Measurements from ENCODE around the gene ARID5A. TPM values are rescaled to one million over a fixed set of nuclear protein-coding genes. Genes with fewer than 3 reads are reported as not detected.
"Not testable (repeated sequence)": the region's sequence is repeated elsewhere in the genome, so short reads cannot be mapped to it uniquely, and the experiment has no call there.

ARID5A gene
- total RNA-seq, 1 donor from 2014 or later: 9.9 TPM

DNA sequence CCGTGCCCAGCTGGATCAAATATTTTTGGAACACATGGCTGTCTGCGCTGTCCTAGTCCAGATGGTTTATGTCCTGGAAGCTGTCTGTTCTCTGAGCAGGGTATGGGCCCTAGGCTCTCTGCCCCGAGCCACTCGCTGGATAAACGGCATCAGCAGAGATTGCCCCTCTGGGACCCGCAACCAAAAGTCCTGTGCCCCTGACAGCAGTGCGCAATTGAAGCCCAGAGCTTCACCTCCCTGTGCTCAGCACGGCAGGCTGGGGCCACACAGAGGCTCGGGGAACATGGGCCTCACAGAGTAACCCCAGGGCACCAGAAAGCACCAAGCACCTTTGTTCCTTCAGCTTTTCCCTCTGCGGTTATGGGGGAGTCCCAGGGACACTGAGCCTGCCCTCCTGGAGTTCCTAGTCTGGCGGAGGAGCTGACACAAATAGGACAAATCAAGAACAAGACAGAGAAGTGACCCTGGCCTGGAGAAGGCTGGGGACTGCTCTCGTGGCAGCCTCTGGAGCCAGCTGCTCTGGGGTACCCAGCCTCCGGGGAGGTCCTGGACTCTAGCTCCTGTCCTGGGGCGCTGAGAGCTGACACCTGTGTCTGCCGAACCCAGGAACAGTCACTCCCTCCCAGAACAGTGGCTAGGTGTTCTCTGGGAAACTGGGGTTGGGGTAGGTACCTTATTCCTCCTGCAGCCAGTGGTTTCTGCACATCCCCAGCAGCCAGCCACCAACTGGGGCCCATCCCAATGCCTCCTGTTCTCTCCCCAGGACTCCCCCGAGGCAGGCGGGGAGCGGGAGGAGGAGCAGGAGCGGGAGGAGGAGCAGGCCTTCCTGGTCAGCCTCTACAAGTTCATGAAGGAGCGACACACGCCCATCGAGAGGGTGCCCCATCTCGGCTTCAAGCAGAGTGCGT is 12.3 kb downstream of the ARID5A start:
- H3K4me3 ChIP-seq (ENCODE audit: low read length in 3 of 3): no peak overlapping the region
- H3K4me1 ChIP-seq (ENCODE audit: control insufficient read depth in 3 of 3, insufficient read depth in 3 of 3, low read length in 3 of 3): peaks cover 2 to 42% (median 16%) of the 10 kb centered on the region in 3 donors
- peaks cover 33 to 69% (median 42%) of the 10 kb centered on the region in 3 donors for H3K36me3 ChIP-seq (ENCODE audit: control insufficient read depth in 3 of 3, insufficient read depth in 3 of 3, low read length in 3 of 3)
- H3K27ac ChIP-seq (ENCODE audit: low read depth, low read length): no peak overlapping the region
- no peaks in the 10 kb centered on the region for H3K27me3 ChIP-seq (ENCODE audit: control insufficient read depth in 3 of 3, insufficient read depth in 3 of 3, low read length in 3 of 3)
- peak overlapping the region in 2 of 3 donors; percentile 6 to 57 for H3K9ac ChIP-seq (ENCODE audit: low read depth in 1 of 3, low read length in 3 of 3)
- H3K9me3 ChIP-seq (ENCODE audit: control insufficient read depth in 3 of 3, low read length in 3 of 3): no peaks in the 10 kb centered on the region

DNA sequence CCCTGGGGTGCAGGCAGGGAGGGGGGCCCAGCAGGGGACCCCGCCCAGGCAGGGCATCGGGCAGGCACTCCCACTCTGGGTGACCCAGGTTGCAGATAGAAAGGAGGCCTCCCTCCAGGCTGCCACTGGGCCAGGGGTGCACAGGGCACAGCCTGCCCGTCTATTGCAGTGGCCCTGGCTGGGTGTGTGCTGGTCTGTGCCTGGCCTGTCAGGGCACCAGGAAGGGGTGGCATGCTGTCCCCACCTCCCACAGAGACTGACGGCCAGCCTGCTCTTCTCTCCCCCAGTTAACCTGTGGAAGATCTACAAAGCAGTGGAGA is 12.9 kb downstream of the ARID5A start:
- Histone ChIP-seq H3K36me3 (ENCODE audit: control insufficient read depth in 3 of 3, insufficient read depth in 3 of 3, low read length in 3 of 3) (peaks cover 33 to 69% (median 42%) of the 10 kb centered on the region in 3 donors), H3K4me3 (ENCODE audit: low read length in 3 of 3) (no peak overlapping the region), H3K27me3 (ENCODE audit: control insufficient read depth in 3 of 3, insufficient read depth in 3 of 3, low read length in 3 of 3) (no peaks in the 10 kb centered on the region), H3K9ac (ENCODE audit: low read depth in 1 of 3, low read length in 3 of 3) (peak overlapping the region in 2 of 3 donors; percentile 6 to 57), H3K27ac (ENCODE audit: low read depth, low read length) (peak overlapping the region; percentile 25), H3K4me1 (ENCODE audit: control insufficient read depth in 3 of 3, insufficient read depth in 3 of 3, low read length in 3 of 3) (peaks cover 3 to 48% (median 20%) of the 10 kb centered on the region in 3 donors), H3K9me3 (ENCODE audit: control insufficient read depth in 3 of 3, low read length in 3 of 3) (no peaks in the 10 kb centered on the region)

- H3K36me3 ChIP-seq (ENCODE audit: control insufficient read depth in 3 of 3, insufficient read depth in 3 of 3, low read length in 3 of 3): peaks cover 33 to 69% (median 42%) of the 10 kb centered on the region in 3 donors
These were observed 13.6 kb downstream of the ARID5A start for GRCh38 chr2:96549967-96550786.

GRCh38 chr2:96550787-96551604 is 14.4 kb downstream of the ARID5A start:
- Histone ChIP-seq H3K9me3 (ENCODE audit: control insufficient read depth in 3 of 3, low read length in 3 of 3) (no peaks in the 10 kb centered on the region), H3K36me3 (ENCODE audit: control insufficient read depth in 3 of 3, insufficient read depth in 3 of 3, low read length in 3 of 3) (peaks cover 33 to 65% (median 40%) of the 10 kb centered on the region in 3 donors), H3K27ac (ENCODE audit: low read depth, low read length) (no peak overlapping the region), H3K4me1 (ENCODE audit: control insufficient read depth in 3 of 3, insufficient read depth in 3 of 3, low read length in 3 of 3) (peaks cover 12 to 63% (median 32%) of the 10 kb centered on the region in 3 donors), H3K27me3 (ENCODE audit: control insufficient read depth in 3 of 3, insufficient read depth in 3 of 3, low read length in 3 of 3) (no peaks in the 10 kb centered on the region), H3K4me3 (ENCODE audit: low read length in 3 of 3) (no peak overlapping the region), H3K9ac (ENCODE audit: low read depth in 1 of 3, low read length in 3 of 3) (no peak overlapping the region)

More at GRCh38 chr2:96549967-96550786, 13.6 kb downstream of the ARID5A start:
- Histone ChIP-seq H3K9me3 (ENCODE audit: control insufficient read depth in 3 of 3, low read length in 3 of 3) (no peaks in the 10 kb centered on the region), H3K4me3 (ENCODE audit: low read length in 3 of 3) (no peak overlapping the region), H3K9ac (ENCODE audit: low read depth in 1 of 3, low read length in 3 of 3) (no peak overlapping the region), H3K4me1 (ENCODE audit: control insufficient read depth in 3 of 3, insufficient read depth in 3 of 3, low read length in 3 of 3) (peaks cover 10 to 56% (median 27%) of the 10 kb centered on the region in 3 donors), H3K27ac (ENCODE audit: low read depth, low read length) (no peak overlapping the region), H3K27me3 (ENCODE audit: control insufficient read depth in 3 of 3, insufficient read depth in 3 of 3, low read length in 3 of 3) (no peaks in the 10 kb centered on the region)

DNA sequence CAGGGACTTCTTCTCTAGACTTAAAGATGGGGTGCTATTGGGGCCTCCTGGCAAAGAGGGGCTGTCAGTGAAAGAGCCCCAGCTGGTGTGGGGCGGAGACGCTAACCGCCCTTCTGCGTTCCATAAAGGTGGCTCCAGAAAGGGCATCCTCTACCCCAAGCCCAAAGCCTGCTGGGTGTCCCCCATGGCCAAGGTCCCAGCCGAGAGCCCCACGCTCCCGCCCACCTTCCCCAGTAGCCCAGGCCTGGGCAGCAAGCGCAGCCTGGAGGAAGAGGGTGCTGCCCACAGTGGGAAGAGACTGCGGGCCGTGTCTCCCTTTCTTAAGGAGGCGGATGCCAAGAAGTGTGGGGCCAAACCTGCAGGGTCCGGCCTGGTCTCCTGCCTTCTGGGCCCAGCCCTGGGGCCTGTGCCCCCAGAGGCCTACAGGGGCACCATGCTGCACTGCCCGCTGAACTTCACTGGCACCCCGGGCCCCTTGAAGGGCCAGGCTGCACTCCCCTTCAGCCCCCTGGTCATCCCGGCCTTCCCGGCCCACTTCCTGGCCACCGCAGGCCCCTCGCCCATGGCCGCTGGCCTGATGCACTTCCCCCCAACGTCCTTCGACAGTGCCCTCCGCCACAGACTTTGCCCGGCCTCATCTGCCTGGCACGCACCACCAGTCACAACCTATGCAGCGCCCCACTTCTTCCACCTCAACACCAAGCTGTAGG is 15.2 kb downstream of the ARID5A start:
- no peak overlapping the region for H3K4me3 ChIP-seq (ENCODE audit: low read length in 3 of 3)
- H3K36me3 ChIP-seq (ENCODE audit: control insufficient read depth in 3 of 3, insufficient read depth in 3 of 3, low read length in 3 of 3): peaks cover 33 to 61% (median 40%) of the 10 kb centered on the region in 3 donors
- no peak overlapping the region for H3K9ac ChIP-seq (ENCODE audit: low read depth in 1 of 3, low read length in 3 of 3)
- H3K27me3 ChIP-seq (ENCODE audit: control insufficient read depth in 3 of 3, insufficient read depth in 3 of 3, low read length in 3 of 3): no peaks in the 10 kb centered on the region
- no peak overlapping the region for H3K27ac ChIP-seq (ENCODE audit: low read depth, low read length)
- H3K4me1 ChIP-seq (ENCODE audit: control insufficient read depth in 3 of 3, insufficient read depth in 3 of 3, low read length in 3 of 3): peaks cover 12 to 56% (median 26%) of the 10 kb centered on the region in 3 donors
- H3K9me3 ChIP-seq (ENCODE audit: control insufficient read depth in 3 of 3, low read length in 3 of 3): no peaks in the 10 kb centered on the region

GRCh38 chr2:96552315-96553175 is 16.0 kb downstream of the ARID5A start:
- peaks cover 29 to 53% (median 35%) of the 10 kb centered on the region in 3 donors for H3K36me3 ChIP-seq (ENCODE audit: control insufficient read depth in 3 of 3, insufficient read depth in 3 of 3, low read length in 3 of 3)

GRCh38 chr2:96553176-96553956 is 16.8 kb downstream of the ARID5A start:
- no peak overlapping the region for H3K4me3 ChIP-seq (ENCODE audit: low read length in 3 of 3)
- peaks cover 12 to 46% (median 26%) of the 10 kb centered on the region in 3 donors for H3K4me1 ChIP-seq (ENCODE audit: control insufficient read depth in 3 of 3, insufficient read depth in 3 of 3, low read length in 3 of 3)
- peaks cover 27 to 48% (median 32%) of the 10 kb centered on the region in 3 donors for H3K36me3 ChIP-seq (ENCODE audit: control insufficient read depth in 3 of 3, insufficient read depth in 3 of 3, low read length in 3 of 3)
- H3K27ac ChIP-seq (ENCODE audit: low read depth, low read length): no peak overlapping the region
- H3K9ac ChIP-seq (ENCODE audit: low read depth in 1 of 3, low read length in 3 of 3): no peak overlapping the region
- no peaks in the 10 kb centered on the region for H3K27me3 ChIP-seq (ENCODE audit: control insufficient read depth in 3 of 3, insufficient read depth in 3 of 3, low read length in 3 of 3)
- no peaks in the 10 kb centered on the region for H3K9me3 ChIP-seq (ENCODE audit: control insufficient read depth in 3 of 3, low read length in 3 of 3)

More at GRCh38 chr2:96552315-96553175, 16.0 kb downstream of the ARID5A start:
- H3K4me1 ChIP-seq (ENCODE audit: control insufficient read depth in 3 of 3, insufficient read depth in 3 of 3, low read length in 3 of 3): peaks cover 12 to 48% (median 26%) of the 10 kb centered on the region in 3 donors
- no peaks in the 10 kb centered on the region for H3K9me3 ChIP-seq (ENCODE audit: control insufficient read depth in 3 of 3, low read length in 3 of 3)
- no peaks in the 10 kb centered on the region for H3K27me3 ChIP-seq (ENCODE audit: control insufficient read depth in 3 of 3, insufficient read depth in 3 of 3, low read length in 3 of 3)
- H3K27ac ChIP-seq (ENCODE audit: low read depth, low read length): no peak overlapping the region
- H3K4me3 ChIP-seq (ENCODE audit: low read length in 3 of 3): no peak overlapping the region
- H3K9ac ChIP-seq (ENCODE audit: low read depth in 1 of 3, low read length in 3 of 3): no peak overlapping the region

GRCh38 chr2:96553957-96554292 is 17.4 kb downstream of the ARID5A start:
- H3K27ac ChIP-seq (ENCODE audit: low read depth, low read length): not testable (repeated sequence)

More at GRCh38 chr2:96553957-96554292, 17.4 kb downstream of the ARID5A start:
- H3K36me3 ChIP-seq (ENCODE audit: control insufficient read depth in 3 of 3, insufficient read depth in 3 of 3, low read length in 3 of 3): peaks cover 22 to 43% (median 26%) of the 10 kb centered on the region in 3 donors
- H3K9me3 ChIP-seq (ENCODE audit: control insufficient read depth in 3 of 3, low read length in 3 of 3); H3K27me3 ChIP-seq (ENCODE audit: control insufficient read depth in 3 of 3, insufficient read depth in 3 of 3, low read length in 3 of 3): not testable (repeated sequence)
- peak overlapping the region in 1 of 3 donors; percentile 51 for H3K4me3 ChIP-seq (ENCODE audit: low read length in 3 of 3)
- H3K4me1 ChIP-seq (ENCODE audit: control insufficient read depth in 3 of 3, insufficient read depth in 3 of 3, low read length in 3 of 3): peaks cover 11 to 40% (median 25%) of the 10 kb centered on the region in 3 donors
- H3K9ac ChIP-seq (ENCODE audit: low read depth in 1 of 3, low read length in 3 of 3): peak overlapping the region; percentile 63 to 82 (median 80)
